HL-60 (cell line): ENCODE data around the gene GCSH.

ENCODE experiments used
- DNase-seq, 2 experiments: peaks; one replicate each; pipeline ENCODE4 v3.0.0-alpha.2; 2010 to 2020; ENCODE audit warnings: low read depth in 1 of 2, low spot score in 1 of 2
- H3K27ac ChIP-seq: fragments of 250-450 bp; sonication (Bioruptor Pico); replicated peaks from 2 replicates; pipeline ENCODE4 v1.5.1; 2020; ENCODE audit warnings: mild to moderate bottlenecking, moderate library complexity
- H3K27me3 ChIP-seq: fragments of 250-450 bp; sonication (Bioruptor Pico); 2 replicates; pipeline ENCODE4 v1.5.1; 2021; ENCODE audit warnings: mild to moderate bottlenecking, moderate library complexity; ENCODE audit not compliant: insufficient read depth, poor library complexity, severe bottlenecking
- H3K4me3 ChIP-seq: replicated peaks from 2 replicates; pipeline ENCODE4 v1.5.1; 2011; ENCODE audit warnings: mild to moderate bottlenecking, control low read depth, low read length; ENCODE audit not compliant: insufficient read depth
- CTCF ChIP-seq: IDR thresholded peaks from one replicate; pipeline ENCODE4 v1.5.1; 2011; ENCODE audit warnings: low read length, control low read depth, inconsistent platforms; ENCODE audit not compliant: insufficient read depth
- GABPA ChIP-seq: IDR thresholded peaks from 2 replicates; pipeline ENCODE4 v1.6.1; 2012; ENCODE audit warnings: low read depth
- POLR2AphosphoS5 ChIP-seq: IDR thresholded peaks from 2 replicates; pipeline ENCODE4 v1.6.1; 2012; ENCODE audit warnings: low read depth
- SPI1 ChIP-seq: IDR thresholded peaks from 2 replicates; pipeline ENCODE4 v1.6.1; 2012; ENCODE audit warnings: low read depth, mild to moderate bottlenecking, borderline replicate concordance
- TF ChIP-seq, protein P1 (sequence below): IDR thresholded peaks from 2 replicates; pipeline ENCODE4 v1.6.1; 2012; ENCODE audit warnings: low read depth; ENCODE audit not compliant: insufficient replicate concordance

GCSH gene

DNA sequence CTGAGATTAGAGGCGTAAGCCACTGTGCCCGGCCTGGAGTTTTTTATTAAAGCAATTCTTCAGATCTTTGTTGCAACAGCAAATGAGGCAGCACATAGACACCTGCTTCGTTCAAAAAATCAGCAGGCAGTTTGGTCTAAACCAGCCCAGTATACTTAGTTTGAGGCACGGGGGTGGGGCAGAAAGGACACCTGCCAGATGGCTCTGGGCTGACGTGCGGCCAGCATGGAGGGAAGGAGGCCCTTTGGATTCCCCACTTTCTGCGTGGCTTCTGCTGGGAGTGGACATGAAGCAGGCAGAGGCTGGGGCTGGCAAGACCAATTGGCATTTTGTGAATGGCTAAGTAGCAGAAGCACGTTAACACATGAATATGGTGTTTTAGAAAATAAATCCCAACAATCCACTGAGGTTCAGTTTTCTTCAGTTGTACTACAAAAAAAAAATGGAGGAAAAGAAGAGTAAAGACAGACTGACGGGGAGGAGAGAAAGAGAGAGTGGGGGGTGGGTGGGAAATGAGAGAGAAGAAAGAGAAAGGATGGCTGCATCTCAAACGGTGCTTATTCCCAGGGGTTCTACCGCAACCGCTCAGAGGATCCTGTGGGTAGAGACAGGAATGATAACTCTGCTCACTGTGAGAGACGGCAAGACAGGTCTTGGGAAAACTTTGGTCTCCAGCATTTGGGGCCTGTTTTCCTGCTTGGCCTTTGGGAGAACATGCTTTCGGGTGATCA, 35.5 kb downstream of the GCSH start:
- TF ChIP-seq, protein P1, sequence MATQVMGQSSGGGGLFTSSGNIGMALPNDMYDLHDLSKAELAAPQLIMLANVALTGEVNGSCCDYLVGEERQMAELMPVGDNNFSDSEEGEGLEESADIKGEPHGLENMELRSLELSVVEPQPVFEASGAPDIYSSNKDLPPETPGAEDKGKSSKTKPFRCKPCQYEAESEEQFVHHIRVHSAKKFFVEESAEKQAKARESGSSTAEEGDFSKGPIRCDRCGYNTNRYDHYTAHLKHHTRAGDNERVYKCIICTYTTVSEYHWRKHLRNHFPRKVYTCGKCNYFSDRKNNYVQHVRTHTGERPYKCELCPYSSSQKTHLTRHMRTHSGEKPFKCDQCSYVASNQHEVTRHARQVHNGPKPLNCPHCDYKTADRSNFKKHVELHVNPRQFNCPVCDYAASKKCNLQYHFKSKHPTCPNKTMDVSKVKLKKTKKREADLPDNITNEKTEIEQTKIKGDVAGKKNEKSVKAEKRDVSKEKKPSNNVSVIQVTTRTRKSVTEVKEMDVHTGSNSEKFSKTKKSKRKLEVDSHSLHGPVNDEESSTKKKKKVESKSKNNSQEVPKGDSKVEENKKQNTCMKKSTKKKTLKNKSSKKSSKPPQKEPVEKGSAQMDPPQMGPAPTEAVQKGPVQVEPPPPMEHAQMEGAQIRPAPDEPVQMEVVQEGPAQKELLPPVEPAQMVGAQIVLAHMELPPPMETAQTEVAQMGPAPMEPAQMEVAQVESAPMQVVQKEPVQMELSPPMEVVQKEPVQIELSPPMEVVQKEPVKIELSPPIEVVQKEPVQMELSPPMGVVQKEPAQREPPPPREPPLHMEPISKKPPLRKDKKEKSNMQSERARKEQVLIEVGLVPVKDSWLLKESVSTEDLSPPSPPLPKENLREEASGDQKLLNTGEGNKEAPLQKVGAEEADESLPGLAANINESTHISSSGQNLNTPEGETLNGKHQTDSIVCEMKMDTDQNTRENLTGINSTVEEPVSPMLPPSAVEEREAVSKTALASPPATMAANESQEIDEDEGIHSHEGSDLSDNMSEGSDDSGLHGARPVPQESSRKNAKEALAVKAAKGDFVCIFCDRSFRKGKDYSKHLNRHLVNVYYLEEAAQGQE: no peak
- TF ChIP-seq CTCF (no peak), GABPA (no peak), POLR2AphosphoS5 (no peak), SPI1 (no peak)
- DNase-seq: no peak
- no peak overlapping the region for H3K27ac ChIP-seq
- no peak overlapping the region for H3K4me3 ChIP-seq
- H3K27me3 ChIP-seq: no peaks in the 10 kb centered on the region

- TF ChIP-seq, protein P1: no peak
- no peak for TF ChIP-seq SPI1
- no peak for TF ChIP-seq POLR2AphosphoS5
- TF ChIP-seq CTCF: no peak
- TF ChIP-seq GABPA: no peak
- H3K27me3 ChIP-seq: no peaks in the 10 kb centered on the region
- no peak overlapping the region for H3K27ac ChIP-seq
- no peak overlapping the region for H3K4me3 ChIP-seq
- DNase-seq: no peak
Measured at GRCh38 chr16:81053761-81054160, 42.4 kb downstream of the GCSH start.

DNA sequence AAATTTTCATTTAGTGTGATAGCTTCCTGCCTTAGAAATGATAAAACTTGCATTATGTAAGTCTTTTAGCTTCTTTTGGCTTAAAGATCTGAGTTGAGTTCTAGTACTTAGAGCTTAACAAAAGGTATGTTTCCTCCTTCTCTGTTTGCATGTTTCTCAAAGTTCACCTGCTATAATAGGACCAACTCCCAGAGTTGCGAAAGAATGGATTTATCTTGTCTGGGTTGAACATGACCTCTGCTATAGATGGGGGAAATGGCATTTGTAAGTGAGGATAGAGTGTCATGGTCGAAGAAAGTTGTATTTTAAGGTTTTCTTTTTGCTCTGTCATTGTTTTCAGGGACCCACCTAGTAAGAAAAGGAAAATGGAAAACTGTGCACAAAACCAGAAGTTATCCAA, 53.4 kb downstream of the GCSH start:
- Histone ChIP-seq H3K27me3 (no peaks in the 10 kb centered on the region), H3K27ac (no peak overlapping the region), H3K4me3 (no peak overlapping the region)
- no peak for DNase-seq
- TF ChIP-seq, protein P1: no peak
- TF ChIP-seq POLR2AphosphoS5 (no peak), SPI1 (no peak), CTCF (no peak), GABPA (no peak)
